B cell (primary cell): ENCODE measurements around the gene NR6A1.

Experiments used
- EZH2 ChIP-seq: IDR thresholded peaks from 2 replicates; pipeline ENCODE4 v1.6.1; 2012; ENCODE audit warnings: borderline replicate concordance, low read depth, mild to moderate bottlenecking, moderate library complexity, low read length; ENCODE audit not compliant: insufficient read depth, poor library complexity, severe bottlenecking
- TF ChIP-seq, protein P1 (sequence below): fragments of 200-600 bp; IDR thresholded peaks from one replicate; pipeline ENCODE4 v1.8.0; 2022; ENCODE audit warnings: antibody characterized with exemption, mild to moderate bottlenecking

- TF ChIP-seq, protein P1, sequence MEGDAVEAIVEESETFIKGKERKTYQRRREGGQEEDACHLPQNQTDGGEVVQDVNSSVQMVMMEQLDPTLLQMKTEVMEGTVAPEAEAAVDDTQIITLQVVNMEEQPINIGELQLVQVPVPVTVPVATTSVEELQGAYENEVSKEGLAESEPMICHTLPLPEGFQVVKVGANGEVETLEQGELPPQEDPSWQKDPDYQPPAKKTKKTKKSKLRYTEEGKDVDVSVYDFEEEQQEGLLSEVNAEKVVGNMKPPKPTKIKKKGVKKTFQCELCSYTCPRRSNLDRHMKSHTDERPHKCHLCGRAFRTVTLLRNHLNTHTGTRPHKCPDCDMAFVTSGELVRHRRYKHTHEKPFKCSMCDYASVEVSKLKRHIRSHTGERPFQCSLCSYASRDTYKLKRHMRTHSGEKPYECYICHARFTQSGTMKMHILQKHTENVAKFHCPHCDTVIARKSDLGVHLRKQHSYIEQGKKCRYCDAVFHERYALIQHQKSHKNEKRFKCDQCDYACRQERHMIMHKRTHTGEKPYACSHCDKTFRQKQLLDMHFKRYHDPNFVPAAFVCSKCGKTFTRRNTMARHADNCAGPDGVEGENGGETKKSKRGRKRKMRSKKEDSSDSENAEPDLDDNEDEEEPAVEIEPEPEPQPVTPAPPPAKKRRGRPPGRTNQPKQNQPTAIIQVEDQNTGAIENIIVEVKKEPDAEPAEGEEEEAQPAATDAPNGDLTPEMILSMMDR, result no peak
- TF ChIP-seq EZH2, result no peak
These were observed 279.8 kb downstream of the NR6A1 start for GRCh38 chr9:124491049-124491975.
